ENCODE measurements around the gene RAP1GAP2.

RAP1GAP2 gene

GRCh38 chr17:2947996-2948550 is 151.8 kb downstream of the RAP1GAP2 start:
- peaks cover 24% of the 10 kb centered on the region for H3K4me1 ChIP-seq (ENCODE audit: control insufficient read depth, low read length)
- H3K4me3 ChIP-seq (ENCODE audit: low read length): no peak overlapping the region
- no peak for TF ChIP-seq EZH2phosphoT487 (IDR thresholded peaks at IDR 0.05; ENCODE audit: borderline replicate concordance, low read length)
- TF ChIP-seq, protein P1, sequence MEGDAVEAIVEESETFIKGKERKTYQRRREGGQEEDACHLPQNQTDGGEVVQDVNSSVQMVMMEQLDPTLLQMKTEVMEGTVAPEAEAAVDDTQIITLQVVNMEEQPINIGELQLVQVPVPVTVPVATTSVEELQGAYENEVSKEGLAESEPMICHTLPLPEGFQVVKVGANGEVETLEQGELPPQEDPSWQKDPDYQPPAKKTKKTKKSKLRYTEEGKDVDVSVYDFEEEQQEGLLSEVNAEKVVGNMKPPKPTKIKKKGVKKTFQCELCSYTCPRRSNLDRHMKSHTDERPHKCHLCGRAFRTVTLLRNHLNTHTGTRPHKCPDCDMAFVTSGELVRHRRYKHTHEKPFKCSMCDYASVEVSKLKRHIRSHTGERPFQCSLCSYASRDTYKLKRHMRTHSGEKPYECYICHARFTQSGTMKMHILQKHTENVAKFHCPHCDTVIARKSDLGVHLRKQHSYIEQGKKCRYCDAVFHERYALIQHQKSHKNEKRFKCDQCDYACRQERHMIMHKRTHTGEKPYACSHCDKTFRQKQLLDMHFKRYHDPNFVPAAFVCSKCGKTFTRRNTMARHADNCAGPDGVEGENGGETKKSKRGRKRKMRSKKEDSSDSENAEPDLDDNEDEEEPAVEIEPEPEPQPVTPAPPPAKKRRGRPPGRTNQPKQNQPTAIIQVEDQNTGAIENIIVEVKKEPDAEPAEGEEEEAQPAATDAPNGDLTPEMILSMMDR (IDR thresholded peaks at IDR 0.05; ENCODE audit: low read depth, low read length, poor library complexity, severe bottlenecking): no peak
- H4K20me1 ChIP-seq (ENCODE audit: control insufficient read depth, insufficient read depth, low read depth, low read length): no peaks in the 10 kb centered on the region
- H3K9me2 ChIP-seq (replicated peaks; ENCODE audit: control insufficient read depth, low read length): no peaks in the 10 kb centered on the region
- H3K4me2 ChIP-seq (ENCODE audit: low read length): no peak overlapping the region
- H3K9me3 ChIP-seq (ENCODE audit: control insufficient read depth, insufficient read depth, low read length): no peaks in the 10 kb centered on the region
- no peaks in the 10 kb centered on the region for H3K27me3 ChIP-seq (ENCODE audit: control insufficient read depth, low read length)
- H3K27ac ChIP-seq (ENCODE audit: low read depth, low read length): no peak overlapping the region
- H3F3A ChIP-seq (ENCODE audit: control insufficient read depth, insufficient read depth): peaks cover 6% of the 10 kb centered on the region; the same call in 1 of the 2 replicates
- no peaks in the 10 kb centered on the region for H3K36me3 ChIP-seq (ENCODE audit: control insufficient read depth, low read length)
- H3K79me2 ChIP-seq (ENCODE audit: control insufficient read depth, low read length): no peaks in the 10 kb centered on the region

DNA sequence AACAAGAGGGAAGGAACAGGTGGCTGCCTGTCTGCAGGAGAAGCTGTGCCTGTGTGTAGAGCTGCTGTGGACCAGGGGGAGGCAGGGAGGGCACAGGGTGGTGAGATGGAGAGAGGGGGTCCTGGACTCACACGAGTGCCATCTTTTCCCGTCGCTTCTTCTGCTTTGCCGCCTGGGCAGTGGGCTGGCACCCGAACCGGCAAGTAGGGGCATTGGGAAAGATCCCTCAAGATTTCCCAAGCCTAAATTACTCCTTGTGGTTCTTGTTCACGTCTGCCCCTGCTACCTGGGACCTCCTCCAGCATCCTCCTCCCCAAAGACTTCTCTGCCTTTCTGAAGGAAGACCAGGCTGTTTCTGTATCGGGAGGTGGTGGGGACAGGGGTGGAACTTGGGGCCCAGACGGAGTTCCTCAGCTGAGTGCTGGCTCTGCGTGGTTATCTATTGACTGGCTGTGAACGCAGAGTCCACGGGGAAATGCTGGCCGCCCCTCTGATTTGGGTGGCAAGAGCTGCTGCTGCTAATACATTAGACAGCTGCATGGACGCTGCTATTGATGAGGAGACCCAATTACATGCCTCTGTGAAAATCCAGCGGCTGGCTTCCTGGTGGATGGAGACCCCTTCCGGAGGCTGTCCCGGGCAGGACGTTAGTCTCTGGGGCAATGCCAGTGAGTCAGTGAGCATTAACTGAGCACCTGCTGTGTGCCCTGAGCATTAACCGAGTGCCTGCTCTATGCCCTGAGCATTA is 152.7 kb downstream of the RAP1GAP2 start:
- Histone ChIP-seq H4K20me1 (ENCODE audit: control insufficient read depth, insufficient read depth, low read depth, low read length) (no peaks in the 10 kb centered on the region), H3K27ac (ENCODE audit: low read depth, low read length) (no peak overlapping the region), H3K9me2 (replicated peaks; ENCODE audit: control insufficient read depth, low read length) (no peaks in the 10 kb centered on the region), H3K79me2 (ENCODE audit: control insufficient read depth, low read length) (no peaks in the 10 kb centered on the region), H3K27me3 (ENCODE audit: control insufficient read depth, low read length) (no peaks in the 10 kb centered on the region), H3K9me3 (ENCODE audit: control insufficient read depth, insufficient read depth, low read length) (no peaks in the 10 kb centered on the region), H3K4me2 (ENCODE audit: low read length) (no peak overlapping the region), H3F3A (ENCODE audit: control insufficient read depth, insufficient read depth) (peaks cover 6% of the 10 kb centered on the region; the same call in 1 of the 2 replicates), H3K36me3 (ENCODE audit: control insufficient read depth, low read length) (no peaks in the 10 kb centered on the region), H3K4me3 (ENCODE audit: low read length) (no peak overlapping the region), H3K4me1 (ENCODE audit: control insufficient read depth, low read length) (peaks cover 22% of the 10 kb centered on the region)
- TF ChIP-seq, protein P1 (IDR thresholded peaks at IDR 0.05; ENCODE audit: low read depth, low read length, poor library complexity, severe bottlenecking): no peak
- TF ChIP-seq EZH2phosphoT487 (IDR thresholded peaks at IDR 0.05; ENCODE audit: borderline replicate concordance, low read length): no peak

DNA sequence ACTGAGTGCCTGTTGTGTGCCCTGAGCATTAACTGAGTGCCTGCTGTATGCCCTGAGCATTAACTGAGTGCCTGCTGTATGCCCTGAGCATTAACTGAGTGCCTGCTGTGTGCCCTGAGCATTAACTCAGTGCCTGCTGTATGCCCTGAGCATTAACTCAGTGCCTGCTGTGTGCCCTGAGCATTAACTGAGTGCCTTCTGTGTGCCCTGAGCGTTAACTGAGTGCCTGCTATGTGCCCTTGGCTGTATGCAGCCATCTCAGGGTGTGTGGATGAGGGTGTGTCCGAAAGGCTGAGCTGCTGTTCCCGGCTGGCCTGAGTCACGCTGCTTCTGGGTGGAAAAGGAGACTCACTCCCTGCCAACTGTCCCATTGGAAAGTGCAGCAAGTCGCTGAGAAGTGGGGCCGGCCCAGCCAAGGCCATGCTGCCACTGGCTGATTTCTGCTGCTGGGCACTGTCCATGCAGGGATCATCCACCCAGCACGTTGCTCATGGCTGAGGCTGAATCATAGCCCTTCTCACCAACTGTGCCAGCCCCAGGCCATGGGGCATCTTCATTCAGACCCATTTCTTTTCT is 153.3 kb downstream of the RAP1GAP2 start:
- no peak overlapping the region for H3K4me3 ChIP-seq (ENCODE audit: low read length)
- H3K4me1 ChIP-seq (ENCODE audit: control insufficient read depth, low read length): peaks cover 24% of the 10 kb centered on the region
- TF ChIP-seq, protein P1 (IDR thresholded peaks at IDR 0.05; ENCODE audit: low read depth, low read length, poor library complexity, severe bottlenecking): no peak
- no peak for TF ChIP-seq EZH2phosphoT487 (IDR thresholded peaks at IDR 0.05; ENCODE audit: borderline replicate concordance, low read length)
- no peaks in the 10 kb centered on the region for H4K20me1 ChIP-seq (ENCODE audit: control insufficient read depth, insufficient read depth, low read depth, low read length)
- no peaks in the 10 kb centered on the region for H3K79me2 ChIP-seq (ENCODE audit: control insufficient read depth, low read length)
- H3K9me2 ChIP-seq (replicated peaks; ENCODE audit: control insufficient read depth, low read length): no peaks in the 10 kb centered on the region
- no peak overlapping the region for H3K4me2 ChIP-seq (ENCODE audit: low read length)
- H3K27ac ChIP-seq (ENCODE audit: low read depth, low read length): no peak overlapping the region
- H3K27me3 ChIP-seq (ENCODE audit: control insufficient read depth, low read length): no peaks in the 10 kb centered on the region
- H3K9me3 ChIP-seq (ENCODE audit: control insufficient read depth, insufficient read depth, low read length): no peaks in the 10 kb centered on the region
- peaks cover 6% of the 10 kb centered on the region; the same call in 1 of the 2 replicates for H3F3A ChIP-seq (ENCODE audit: control insufficient read depth, insufficient read depth)
- no peaks in the 10 kb centered on the region for H3K36me3 ChIP-seq (ENCODE audit: control insufficient read depth, low read length)

Measured in DOHH2 (cell line).